ENCODE data around the gene PNPLA5. TPM values are rescaled to one million over a fixed set of nuclear protein-coding genes. Genes with fewer than 3 reads are reported as not detected.

Gene PNPLA5
- total and polyA plus RNA-seq, 2 of the 8 experiments (the other 6 are each of a cell fraction or from before 2014, with no cell fraction given): 3.9 to 6.8 TPM

GRCh38 chr22:43829904-43830851 lies 61.6 kb downstream of the PNPLA5 start (continued):
- TF ChIP-seq, protein P1, sequence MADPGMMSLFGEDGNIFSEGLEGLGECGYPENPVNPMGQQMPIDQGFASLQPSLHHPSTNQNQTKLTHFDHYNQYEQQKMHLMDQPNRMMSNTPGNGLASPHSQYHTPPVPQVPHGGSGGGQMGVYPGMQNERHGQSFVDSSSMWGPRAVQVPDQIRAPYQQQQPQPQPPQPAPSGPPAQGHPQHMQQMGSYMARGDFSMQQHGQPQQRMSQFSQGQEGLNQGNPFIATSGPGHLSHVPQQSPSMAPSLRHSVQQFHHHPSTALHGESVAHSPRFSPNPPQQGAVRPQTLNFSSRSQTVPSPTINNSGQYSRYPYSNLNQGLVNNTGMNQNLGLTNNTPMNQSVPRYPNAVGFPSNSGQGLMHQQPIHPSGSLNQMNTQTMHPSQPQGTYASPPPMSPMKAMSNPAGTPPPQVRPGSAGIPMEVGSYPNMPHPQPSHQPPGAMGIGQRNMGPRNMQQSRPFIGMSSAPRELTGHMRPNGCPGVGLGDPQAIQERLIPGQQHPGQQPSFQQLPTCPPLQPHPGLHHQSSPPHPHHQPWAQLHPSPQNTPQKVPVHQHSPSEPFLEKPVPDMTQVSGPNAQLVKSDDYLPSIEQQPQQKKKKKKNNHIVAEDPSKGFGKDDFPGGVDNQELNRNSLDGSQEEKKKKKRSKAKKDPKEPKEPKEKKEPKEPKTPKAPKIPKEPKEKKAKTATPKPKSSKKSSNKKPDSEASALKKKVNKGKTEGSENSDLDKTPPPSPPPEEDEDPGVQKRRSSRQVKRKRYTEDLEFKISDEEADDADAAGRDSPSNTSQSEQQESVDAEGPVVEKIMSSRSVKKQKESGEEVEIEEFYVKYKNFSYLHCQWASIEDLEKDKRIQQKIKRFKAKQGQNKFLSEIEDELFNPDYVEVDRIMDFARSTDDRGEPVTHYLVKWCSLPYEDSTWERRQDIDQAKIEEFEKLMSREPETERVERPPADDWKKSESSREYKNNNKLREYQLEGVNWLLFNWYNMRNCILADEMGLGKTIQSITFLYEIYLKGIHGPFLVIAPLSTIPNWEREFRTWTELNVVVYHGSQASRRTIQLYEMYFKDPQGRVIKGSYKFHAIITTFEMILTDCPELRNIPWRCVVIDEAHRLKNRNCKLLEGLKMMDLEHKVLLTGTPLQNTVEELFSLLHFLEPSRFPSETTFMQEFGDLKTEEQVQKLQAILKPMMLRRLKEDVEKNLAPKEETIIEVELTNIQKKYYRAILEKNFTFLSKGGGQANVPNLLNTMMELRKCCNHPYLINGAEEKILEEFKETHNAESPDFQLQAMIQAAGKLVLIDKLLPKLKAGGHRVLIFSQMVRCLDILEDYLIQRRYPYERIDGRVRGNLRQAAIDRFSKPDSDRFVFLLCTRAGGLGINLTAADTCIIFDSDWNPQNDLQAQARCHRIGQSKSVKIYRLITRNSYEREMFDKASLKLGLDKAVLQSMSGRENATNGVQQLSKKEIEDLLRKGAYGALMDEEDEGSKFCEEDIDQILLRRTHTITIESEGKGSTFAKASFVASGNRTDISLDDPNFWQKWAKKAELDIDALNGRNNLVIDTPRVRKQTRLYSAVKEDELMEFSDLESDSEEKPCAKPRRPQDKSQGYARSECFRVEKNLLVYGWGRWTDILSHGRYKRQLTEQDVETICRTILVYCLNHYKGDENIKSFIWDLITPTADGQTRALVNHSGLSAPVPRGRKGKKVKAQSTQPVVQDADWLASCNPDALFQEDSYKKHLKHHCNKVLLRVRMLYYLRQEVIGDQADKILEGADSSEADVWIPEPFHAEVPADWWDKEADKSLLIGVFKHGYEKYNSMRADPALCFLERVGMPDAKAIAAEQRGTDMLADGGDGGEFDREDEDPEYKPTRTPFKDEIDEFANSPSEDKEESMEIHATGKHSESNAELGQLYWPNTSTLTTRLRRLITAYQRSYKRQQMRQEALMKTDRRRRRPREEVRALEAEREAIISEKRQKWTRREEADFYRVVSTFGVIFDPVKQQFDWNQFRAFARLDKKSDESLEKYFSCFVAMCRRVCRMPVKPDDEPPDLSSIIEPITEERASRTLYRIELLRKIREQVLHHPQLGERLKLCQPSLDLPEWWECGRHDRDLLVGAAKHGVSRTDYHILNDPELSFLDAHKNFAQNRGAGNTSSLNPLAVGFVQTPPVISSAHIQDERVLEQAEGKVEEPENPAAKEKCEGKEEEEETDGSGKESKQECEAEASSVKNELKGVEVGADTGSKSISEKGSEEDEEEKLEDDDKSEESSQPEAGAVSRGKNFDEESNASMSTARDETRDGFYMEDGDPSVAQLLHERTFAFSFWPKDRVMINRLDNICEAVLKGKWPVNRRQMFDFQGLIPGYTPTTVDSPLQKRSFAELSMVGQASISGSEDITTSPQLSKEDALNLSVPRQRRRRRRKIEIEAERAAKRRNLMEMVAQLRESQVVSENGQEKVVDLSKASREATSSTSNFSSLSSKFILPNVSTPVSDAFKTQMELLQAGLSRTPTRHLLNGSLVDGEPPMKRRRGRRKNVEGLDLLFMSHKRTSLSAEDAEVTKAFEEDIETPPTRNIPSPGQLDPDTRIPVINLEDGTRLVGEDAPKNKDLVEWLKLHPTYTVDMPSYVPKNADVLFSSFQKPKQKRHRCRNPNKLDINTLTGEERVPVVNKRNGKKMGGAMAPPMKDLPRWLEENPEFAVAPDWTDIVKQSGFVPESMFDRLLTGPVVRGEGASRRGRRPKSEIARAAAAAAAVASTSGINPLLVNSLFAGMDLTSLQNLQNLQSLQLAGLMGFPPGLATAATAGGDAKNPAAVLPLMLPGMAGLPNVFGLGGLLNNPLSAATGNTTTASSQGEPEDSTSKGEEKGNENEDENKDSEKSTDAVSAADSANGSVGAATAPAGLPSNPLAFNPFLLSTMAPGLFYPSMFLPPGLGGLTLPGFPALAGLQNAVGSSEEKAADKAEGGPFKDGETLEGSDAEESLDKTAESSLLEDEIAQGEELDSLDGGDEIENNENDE (IDR thresholded peaks at IDR 0.05; ENCODE audit: insufficient replicate concordance, low read length): no peak
